ENCODE data around the gene BFSP2.

Gene BFSP2

DNA sequence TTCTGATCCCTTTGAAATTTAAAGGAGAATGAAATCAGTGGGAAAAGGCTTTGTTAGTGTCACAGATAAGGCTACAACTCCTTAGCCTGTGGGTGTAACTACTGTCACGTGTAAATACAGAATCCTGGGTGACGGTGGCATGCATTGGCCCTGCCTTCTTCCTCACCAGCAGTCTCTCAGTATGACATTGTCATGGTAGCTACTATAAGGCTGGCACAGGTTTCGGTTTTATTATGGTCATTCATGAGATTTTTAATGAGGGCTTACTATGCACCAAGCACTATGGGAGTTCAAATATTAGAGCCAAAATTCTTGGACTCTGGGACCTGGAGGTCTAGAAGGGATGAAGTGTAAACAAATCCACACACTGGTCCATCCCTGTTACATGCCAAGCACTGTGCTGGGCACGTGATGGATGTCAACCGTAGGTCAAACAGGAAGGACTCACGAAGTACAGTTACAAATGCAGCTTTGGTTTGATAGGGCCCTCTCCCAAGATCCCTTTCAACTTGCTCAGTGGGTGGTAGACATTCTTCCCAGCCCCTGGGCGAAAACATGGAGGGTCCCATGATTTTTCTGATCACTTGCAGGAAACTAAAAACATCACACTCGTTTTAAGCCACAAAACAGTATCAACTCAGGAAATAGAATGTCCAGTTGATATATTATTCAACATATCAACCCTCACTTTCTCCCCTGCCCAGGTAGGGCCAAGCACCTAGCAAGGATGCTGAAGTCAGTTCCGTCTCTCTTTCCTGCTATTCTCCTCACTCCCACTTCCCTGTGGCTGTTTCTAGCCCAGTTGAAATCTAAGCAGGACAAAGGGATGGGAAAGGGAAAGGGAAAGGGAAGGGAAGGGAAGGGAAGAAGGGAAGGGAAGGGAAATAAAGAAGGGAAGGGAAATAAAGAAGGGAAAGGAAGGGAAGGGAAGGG lies 25.3 kb downstream of the BFSP2 start:
- DNase-seq (ENCODE audit: extremely low read depth, low read depth): no peak

DNA sequence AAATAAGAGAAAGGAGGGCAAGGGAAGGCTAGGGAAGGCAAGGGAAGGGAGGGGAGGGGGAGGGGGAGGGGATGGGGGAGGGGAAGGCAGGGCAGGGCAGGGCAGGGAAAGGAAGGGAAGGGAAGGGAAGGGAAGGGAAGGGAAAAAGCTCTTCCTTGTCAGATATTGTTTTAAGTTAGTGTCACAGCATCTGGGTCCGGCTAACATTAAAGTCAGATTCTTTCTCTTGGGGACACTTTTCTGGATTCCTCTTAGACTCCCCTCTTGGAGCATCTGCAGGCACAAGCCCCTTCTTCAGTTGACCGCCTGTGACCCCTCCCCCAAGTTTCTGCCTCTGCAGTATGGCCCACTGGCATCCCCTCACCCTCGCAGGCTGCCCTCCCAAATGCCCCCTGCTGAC lies 26.0 kb downstream of the BFSP2 start:
- DNase-seq (ENCODE audit: extremely low read depth, low read depth): no peak
- TF ChIP-seq, protein P1, sequence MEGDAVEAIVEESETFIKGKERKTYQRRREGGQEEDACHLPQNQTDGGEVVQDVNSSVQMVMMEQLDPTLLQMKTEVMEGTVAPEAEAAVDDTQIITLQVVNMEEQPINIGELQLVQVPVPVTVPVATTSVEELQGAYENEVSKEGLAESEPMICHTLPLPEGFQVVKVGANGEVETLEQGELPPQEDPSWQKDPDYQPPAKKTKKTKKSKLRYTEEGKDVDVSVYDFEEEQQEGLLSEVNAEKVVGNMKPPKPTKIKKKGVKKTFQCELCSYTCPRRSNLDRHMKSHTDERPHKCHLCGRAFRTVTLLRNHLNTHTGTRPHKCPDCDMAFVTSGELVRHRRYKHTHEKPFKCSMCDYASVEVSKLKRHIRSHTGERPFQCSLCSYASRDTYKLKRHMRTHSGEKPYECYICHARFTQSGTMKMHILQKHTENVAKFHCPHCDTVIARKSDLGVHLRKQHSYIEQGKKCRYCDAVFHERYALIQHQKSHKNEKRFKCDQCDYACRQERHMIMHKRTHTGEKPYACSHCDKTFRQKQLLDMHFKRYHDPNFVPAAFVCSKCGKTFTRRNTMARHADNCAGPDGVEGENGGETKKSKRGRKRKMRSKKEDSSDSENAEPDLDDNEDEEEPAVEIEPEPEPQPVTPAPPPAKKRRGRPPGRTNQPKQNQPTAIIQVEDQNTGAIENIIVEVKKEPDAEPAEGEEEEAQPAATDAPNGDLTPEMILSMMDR (IDR thresholded peaks at IDR 0.05; ENCODE audit: low read depth, low read length, missing control alignments): no peak
- H3K4me3 ChIP-seq (replicated peaks; ENCODE audit: low read depth, low read length): no peak overlapping the region

More for the DNA sequence above, 25.3 kb downstream of the BFSP2 start:
- no peak overlapping the region for H3K4me3 ChIP-seq (replicated peaks; ENCODE audit: low read depth, low read length)
- TF ChIP-seq, protein P1 (IDR thresholded peaks at IDR 0.05; ENCODE audit: low read depth, low read length, missing control alignments): no peak

DNA sequence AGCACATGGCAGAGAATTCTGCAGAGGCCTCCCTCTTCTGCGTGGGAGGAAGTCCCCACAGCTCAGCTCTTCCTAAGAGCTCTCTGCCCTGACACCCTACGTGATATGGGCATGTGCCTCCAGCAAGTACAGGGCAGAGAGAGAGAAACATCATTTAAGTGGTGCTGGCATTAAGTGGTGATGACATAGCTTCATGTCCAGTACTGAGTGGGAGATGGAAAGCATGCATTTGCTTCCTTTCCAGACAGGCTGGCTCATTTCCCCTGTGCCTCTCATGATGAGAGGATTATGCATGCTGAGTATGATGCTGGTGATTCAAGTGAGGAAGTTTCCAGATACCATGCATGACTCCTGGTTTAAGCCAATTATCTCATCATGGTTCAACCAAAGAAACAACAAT lies 26.9 kb downstream of the BFSP2 start:
- TF ChIP-seq, protein P1 (IDR thresholded peaks at IDR 0.05; ENCODE audit: low read depth, low read length, missing control alignments): no peak
- no peak overlapping the region for H3K4me3 ChIP-seq (replicated peaks; ENCODE audit: low read depth, low read length)
- no peak for DNase-seq (ENCODE audit: extremely low read depth, low read depth)

DNA sequence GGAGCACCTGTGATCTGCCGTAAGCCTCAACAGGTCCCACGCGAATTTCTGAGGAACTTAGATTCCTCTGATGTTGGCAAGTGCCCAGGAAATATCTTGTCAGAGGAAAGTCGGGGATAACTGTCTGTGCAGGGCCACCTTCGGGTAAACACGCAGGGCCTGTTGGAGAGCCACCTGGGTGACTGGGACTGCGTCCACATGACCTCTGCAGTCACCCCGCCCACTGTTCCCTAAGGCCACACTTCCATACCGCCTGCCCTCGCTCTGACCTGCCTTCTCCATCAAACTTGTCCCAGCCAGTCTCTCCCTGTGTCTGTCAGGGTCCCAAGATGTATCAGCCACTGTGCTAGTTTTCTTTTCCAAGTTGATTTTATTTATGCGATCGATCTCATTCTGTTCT lies 28.7 kb downstream of the BFSP2 start:
- H3K4me3 ChIP-seq (replicated peaks; ENCODE audit: low read depth, low read length): no peak overlapping the region
- TF ChIP-seq, protein P1 (IDR thresholded peaks at IDR 0.05; ENCODE audit: low read depth, low read length, missing control alignments): no peak
- no peak for DNase-seq (ENCODE audit: extremely low read depth, low read depth)

DNA sequence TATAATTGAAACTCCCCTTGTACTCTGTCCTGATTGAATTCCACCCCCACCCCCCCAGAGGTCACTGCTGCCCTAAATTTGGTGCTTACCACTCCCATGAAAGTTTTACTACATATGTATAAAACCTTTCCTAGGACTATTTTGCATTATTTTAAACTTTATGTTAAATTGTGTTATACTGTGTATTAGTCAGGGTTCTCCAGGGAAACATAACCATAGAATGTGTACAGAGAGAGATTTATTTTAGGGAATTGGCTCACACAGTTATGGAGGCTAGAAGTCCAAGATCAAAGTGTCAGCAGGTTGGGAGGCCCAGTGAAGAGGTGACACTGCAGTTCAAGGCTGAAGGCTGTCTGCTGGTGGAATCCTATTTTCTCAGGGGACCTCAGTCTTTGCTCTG lies 29.2 kb downstream of the BFSP2 start:
- DNase-seq (ENCODE audit: extremely low read depth, low read depth): no peak
- H3K4me3 ChIP-seq (replicated peaks; ENCODE audit: low read depth, low read length): no peak overlapping the region
- TF ChIP-seq, protein P1 (IDR thresholded peaks at IDR 0.05; ENCODE audit: low read depth, low read length, missing control alignments): no peak

DNA sequence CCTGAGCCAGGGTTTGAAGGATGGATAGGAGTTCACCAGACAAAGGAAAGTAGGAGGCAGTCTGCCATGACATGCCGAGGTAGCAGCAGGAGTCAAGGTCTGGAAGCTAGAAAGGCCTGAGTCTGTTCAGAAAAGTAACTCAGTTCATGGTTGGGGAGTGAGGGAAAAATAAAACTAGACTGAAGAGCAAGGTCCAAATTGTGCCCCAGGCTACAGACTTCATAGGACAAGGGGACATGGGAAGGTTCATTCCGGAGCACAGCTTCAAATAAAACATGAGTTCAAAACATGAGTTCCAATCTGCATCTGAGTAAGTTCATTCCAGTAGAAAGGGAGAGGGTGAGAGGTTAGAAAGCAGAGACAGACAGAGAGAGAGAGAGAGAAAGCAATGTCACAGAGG lies 39.7 kb downstream of the BFSP2 start:
- TF ChIP-seq, protein P1 (IDR thresholded peaks at IDR 0.05; ENCODE audit: low read depth, low read length, missing control alignments): no peak
- no peak overlapping the region for H3K4me3 ChIP-seq (replicated peaks; ENCODE audit: low read depth, low read length)
- no peak for DNase-seq (ENCODE audit: extremely low read depth, low read depth)
